Measurements from ENCODE around the gene PLCB1.

Gene PLCB1

GRCh38 chr20:8856668-8857067, 724.6 kb downstream of the PLCB1 start:
- TF ChIP-seq CTCF (IDR thresholded peaks at IDR 0.05; ENCODE audit: low read length) = no peak
- no peak for TF ChIP-seq EZH2 (IDR thresholded peaks at IDR 0.05; ENCODE audit: borderline replicate concordance, low read length)
- no peak overlapping the region for H3K4me2 ChIP-seq (ENCODE audit: low read length)
- no peaks in the 10 kb centered on the region for H3F3A ChIP-seq (ENCODE audit: insufficient read depth, low read length)
- no peaks in the 10 kb centered on the region for H4K20me1 ChIP-seq (ENCODE audit: insufficient read depth, low read length)
- no peaks in the 10 kb centered on the region for H3K79me2 ChIP-seq (ENCODE audit: insufficient read depth, low read length)
- no peaks in the 10 kb centered on the region for H3K9me3 ChIP-seq (ENCODE audit: low read length)
- H3K36me3 ChIP-seq (ENCODE audit: insufficient read depth, low read length) = no peaks in the 10 kb centered on the region
- H3K4me3 ChIP-seq (ENCODE audit: low read depth, low read length, poor library complexity, severe bottlenecking) = no peak overlapping the region
- no peak overlapping the region for H2AFZ ChIP-seq (ENCODE audit: low read length)
- H3K27ac ChIP-seq (ENCODE audit: low read depth, low read length, poor library complexity, severe bottlenecking) = no peak overlapping the region
- no peaks in the 10 kb centered on the region for H3K27me3 ChIP-seq (ENCODE audit: insufficient read depth, low read length)
- H3K9me2 ChIP-seq (ENCODE audit: low read depth, low read length) = no peaks in the 10 kb centered on the region
- H3K4me1 ChIP-seq (ENCODE audit: insufficient read depth, low read length, severe bottlenecking) = no peaks in the 10 kb centered on the region
- H3K9ac ChIP-seq (ENCODE audit: low read length) = no peak overlapping the region

GRCh38 chr20:8858181-8858787, 726.2 kb downstream of the PLCB1 start:
- Histone ChIP-seq H4K20me1 (ENCODE audit: insufficient read depth, low read length) (no peaks in the 10 kb centered on the region), H3K27ac (ENCODE audit: low read depth, low read length, poor library complexity, severe bottlenecking) (no peak overlapping the region), H3F3A (ENCODE audit: insufficient read depth, low read length) (no peaks in the 10 kb centered on the region), H3K4me1 (ENCODE audit: insufficient read depth, low read length, severe bottlenecking) (no peaks in the 10 kb centered on the region), H3K4me2 (ENCODE audit: low read length) (no peak overlapping the region), H3K27me3 (ENCODE audit: insufficient read depth, low read length) (no peaks in the 10 kb centered on the region), H3K4me3 (ENCODE audit: low read depth, low read length, poor library complexity, severe bottlenecking) (no peak overlapping the region), H3K9me3 (ENCODE audit: low read length) (no peaks in the 10 kb centered on the region), H2AFZ (ENCODE audit: low read length) (no peak overlapping the region), H3K9me2 (ENCODE audit: low read depth, low read length) (no peaks in the 10 kb centered on the region), H3K9ac (ENCODE audit: low read length) (no peak overlapping the region), H3K79me2 (ENCODE audit: insufficient read depth, low read length) (no peaks in the 10 kb centered on the region), H3K36me3 (ENCODE audit: insufficient read depth, low read length) (no peaks in the 10 kb centered on the region)
- TF ChIP-seq CTCF (IDR thresholded peaks at IDR 0.05; ENCODE audit: low read length) (no peak), EZH2 (IDR thresholded peaks at IDR 0.05; ENCODE audit: borderline replicate concordance, low read length) (no peak)

- Histone ChIP-seq H3K4me3 (ENCODE audit: low read depth, low read length, poor library complexity, severe bottlenecking) (no peak overlapping the region), H3K27me3 (ENCODE audit: insufficient read depth, low read length) (no peaks in the 10 kb centered on the region), H3K9me3 (ENCODE audit: low read length) (no peaks in the 10 kb centered on the region), H3K9me2 (ENCODE audit: low read depth, low read length) (no peaks in the 10 kb centered on the region), H4K20me1 (ENCODE audit: insufficient read depth, low read length) (no peaks in the 10 kb centered on the region), H3K9ac (ENCODE audit: low read length) (no peak overlapping the region), H3K27ac (ENCODE audit: low read depth, low read length, poor library complexity, severe bottlenecking) (no peak overlapping the region), H3K79me2 (ENCODE audit: insufficient read depth, low read length) (no peaks in the 10 kb centered on the region), H3K36me3 (ENCODE audit: insufficient read depth, low read length) (no peaks in the 10 kb centered on the region), H3F3A (ENCODE audit: insufficient read depth, low read length) (no peaks in the 10 kb centered on the region), H2AFZ (ENCODE audit: low read length) (no peak overlapping the region), H3K4me1 (ENCODE audit: insufficient read depth, low read length, severe bottlenecking) (no peaks in the 10 kb centered on the region), H3K4me2 (ENCODE audit: low read length) (no peak overlapping the region)
- TF ChIP-seq CTCF (IDR thresholded peaks at IDR 0.05; ENCODE audit: low read length) (no peak), EZH2 (IDR thresholded peaks at IDR 0.05; ENCODE audit: borderline replicate concordance, low read length) (no peak)
These were observed 728.0 kb downstream of the PLCB1 start for GRCh38 chr20:8860011-8860495.
